Activated CD8-positive, alpha-beta T cell treated with anti-CD3 and anti-CD28 coated beads for 36 hours (primary cell): ENCODE measurements around the gene INPP5K. TPM values are rescaled to one million over a fixed set of nuclear protein-coding genes. Genes with fewer than 3 reads are reported as not detected.

ENCODE experiments used
- ATAC-seq: fragments of 200-7000 bp; cut with Tn5 transposase; one replicate; pipeline ENCODE4 v1.10.0; 2021; ENCODE audit warnings: mild to moderate bottlenecking, moderate library complexity
- CTCF ChIA-PET: fragments of 350-600 bp; sonication (Branson Sonifier 250); formaldehyde crosslinking; loops from one replicate; lab custom pipeline; 2021; ENCODE audit warnings: antibody characterized with exemption; lab: Charles Lee
- POLR2A ChIA-PET: fragments of 350-600 bp; sonication (Branson Sonifier 250); formaldehyde crosslinking; loops from one replicate; lab custom pipeline; 2021; ENCODE audit warnings: antibody characterized with exemption; lab: Charles Lee
- DNase-seq: peaks from one replicate; pipeline ENCODE4 v3.0.0-alpha.2; 2020
- H3K27ac Mint-ChIP-seq: one replicate; pipeline ENCODE4 v1.8.0; 2021; ENCODE audit warnings: mild to moderate bottlenecking, mixed read lengths
- H3K27me3 Mint-ChIP-seq: one replicate; pipeline ENCODE4 v1.8.0; 2021; ENCODE audit warnings: mixed read lengths
- H3K36me3 Mint-ChIP-seq: one replicate; pipeline ENCODE4 v1.8.0; 2021; ENCODE audit warnings: low read depth, mixed read lengths
- H3K4me1 Mint-ChIP-seq: one replicate; pipeline ENCODE4 v1.8.0; 2021; ENCODE audit warnings: low read depth, mixed read lengths
- H3K4me3 Mint-ChIP-seq: one replicate; pipeline ENCODE4 v1.8.0; 2021; ENCODE audit warnings: mild to moderate bottlenecking, moderate library complexity, mixed read lengths
- H3K9me3 Mint-ChIP-seq: one replicate; pipeline ENCODE4 v1.8.0; 2021; ENCODE audit warnings: mixed read lengths
- intact Hi-C: fragments of 100-400 bp; cut with micrococcal nuclease; formaldehyde crosslinking; loops from one replicate; pipeline ENCODE4 v1.10.0; 2022
- total RNA-seq, 2 experiments: library from RNA; stranded (reverse); gene quantifications; one replicate each; pipeline ENCODE4 v1.2.3, GENCODE V29; 2021
- TF ChIP-seq, protein P1 (sequence below): fragments of 200-600 bp; IDR thresholded peaks from one replicate; pipeline ENCODE4 v1.8.0; 2022; ENCODE audit warnings: antibody characterized with exemption, mild to moderate bottlenecking

INPP5K gene
- total RNA-seq, 2 experiments from 2014 or later, result 16.5 to 16.7 TPM

DNA sequence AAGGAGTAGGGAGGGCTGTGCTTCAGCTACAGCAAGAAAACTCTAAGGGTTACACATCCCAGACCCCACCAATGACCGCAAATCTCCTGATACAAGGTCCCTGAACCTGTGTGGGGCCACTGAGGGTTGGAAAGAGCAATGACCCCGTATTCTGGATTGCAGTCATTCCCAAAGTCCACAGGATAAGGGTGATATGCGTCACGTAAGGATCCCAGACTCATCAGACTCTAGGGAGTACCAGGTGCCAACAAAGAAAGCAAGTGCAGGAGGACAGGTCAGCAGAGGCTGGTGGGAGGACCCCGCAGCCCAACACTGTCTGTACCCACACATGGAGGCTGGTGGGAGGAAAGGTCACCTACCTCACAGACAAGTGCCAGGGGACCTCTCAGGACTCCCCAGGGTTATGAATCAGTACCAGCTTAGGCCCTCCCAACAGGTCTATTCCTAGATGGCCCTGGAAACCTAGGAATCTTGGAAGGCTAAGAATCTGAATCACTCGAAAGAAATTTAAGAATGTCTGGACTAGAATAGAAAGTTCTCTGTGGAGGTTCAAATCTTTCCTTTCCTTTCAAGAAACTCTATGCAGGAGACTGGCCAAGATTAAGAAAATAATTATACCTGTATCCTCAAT is 30.0 kb upstream of the INPP5K start:
- intact Hi-C loops, result no loop called here
- ChIA-PET CTCF (interaction anchor here (0.6 kb wide), 1 partner anchor 181 kb away, joined by 3 read pairs; no protein-coding TSS in a partner anchor), POLR2A (no interaction called here)

DNA sequence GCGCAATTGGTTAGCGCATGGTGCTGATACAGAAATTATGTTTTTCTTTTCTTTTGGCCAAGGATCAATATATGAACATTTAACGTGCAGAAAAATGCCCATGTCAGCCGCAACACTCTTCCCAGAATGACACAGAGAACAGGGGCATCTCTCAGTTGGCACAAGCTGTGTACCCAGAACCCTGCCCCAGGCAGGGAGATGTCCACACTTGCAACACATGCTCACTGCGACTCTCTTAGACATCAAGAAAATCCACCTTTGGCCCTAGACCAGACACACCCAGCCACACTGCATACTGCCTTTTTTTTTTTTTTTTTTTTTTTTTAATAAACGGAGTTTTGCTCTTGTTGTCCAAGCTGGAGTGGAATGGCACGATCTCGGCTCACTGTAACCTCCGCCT is 29.2 kb upstream of the INPP5K start:
- ChIA-PET CTCF (no interaction called here), POLR2A (no interaction called here)
- no peak for DNase-seq
- no peak for ATAC-seq
- TF ChIP-seq, protein P1, sequence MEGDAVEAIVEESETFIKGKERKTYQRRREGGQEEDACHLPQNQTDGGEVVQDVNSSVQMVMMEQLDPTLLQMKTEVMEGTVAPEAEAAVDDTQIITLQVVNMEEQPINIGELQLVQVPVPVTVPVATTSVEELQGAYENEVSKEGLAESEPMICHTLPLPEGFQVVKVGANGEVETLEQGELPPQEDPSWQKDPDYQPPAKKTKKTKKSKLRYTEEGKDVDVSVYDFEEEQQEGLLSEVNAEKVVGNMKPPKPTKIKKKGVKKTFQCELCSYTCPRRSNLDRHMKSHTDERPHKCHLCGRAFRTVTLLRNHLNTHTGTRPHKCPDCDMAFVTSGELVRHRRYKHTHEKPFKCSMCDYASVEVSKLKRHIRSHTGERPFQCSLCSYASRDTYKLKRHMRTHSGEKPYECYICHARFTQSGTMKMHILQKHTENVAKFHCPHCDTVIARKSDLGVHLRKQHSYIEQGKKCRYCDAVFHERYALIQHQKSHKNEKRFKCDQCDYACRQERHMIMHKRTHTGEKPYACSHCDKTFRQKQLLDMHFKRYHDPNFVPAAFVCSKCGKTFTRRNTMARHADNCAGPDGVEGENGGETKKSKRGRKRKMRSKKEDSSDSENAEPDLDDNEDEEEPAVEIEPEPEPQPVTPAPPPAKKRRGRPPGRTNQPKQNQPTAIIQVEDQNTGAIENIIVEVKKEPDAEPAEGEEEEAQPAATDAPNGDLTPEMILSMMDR, result no peak
- H3K9me3 Mint-ChIP-seq, result no peaks in the 10 kb centered on the region
- intact Hi-C loops, result no loop called here
- no peaks in the 10 kb centered on the region for H3K4me1 Mint-ChIP-seq
- H3K36me3 Mint-ChIP-seq, result peaks cover 21% of the 10 kb centered on the region
- H3K27ac Mint-ChIP-seq, result no peak overlapping the region
- H3K27me3 Mint-ChIP-seq, result no peaks in the 10 kb centered on the region
- H3K4me3 Mint-ChIP-seq, result no peak overlapping the region

More for the DNA sequence above, 30.0 kb upstream of the INPP5K start:
- H3K36me3 Mint-ChIP-seq, result peaks cover 22% of the 10 kb centered on the region
- H3K4me1 Mint-ChIP-seq, result no peaks in the 10 kb centered on the region
- H3K27me3 Mint-ChIP-seq, result no peaks in the 10 kb centered on the region
- no peak overlapping the region for H3K27ac Mint-ChIP-seq
- H3K9me3 Mint-ChIP-seq, result no peaks in the 10 kb centered on the region
- H3K4me3 Mint-ChIP-seq, result no peak overlapping the region
- TF ChIP-seq, protein P1, result no peak
- DNase-seq (no peak), ATAC-seq (no peak)

GRCh38 chr17:1542316-1542715 is 25.9 kb upstream of the INPP5K start:
- Mint-ChIP-seq H3K27ac (no peak overlapping the region), H3K4me1 (no peaks in the 10 kb centered on the region), H3K9me3 (no peaks in the 10 kb centered on the region), H3K36me3 (peaks cover 21% of the 10 kb centered on the region), H3K27me3 (no peaks in the 10 kb centered on the region), H3K4me3 (no peak overlapping the region)
- TF ChIP-seq, protein P1, result no peak
- DNase-seq, result no peak
- ChIA-PET POLR2A (no interaction called here), CTCF (interaction anchor here (1.3 kb wide), 1 partner anchor 9 kb away, joined by 4 read pairs; no protein-coding TSS in a partner anchor)
- ATAC-seq, result no peak
- intact Hi-C loops, result no loop called here

DNA sequence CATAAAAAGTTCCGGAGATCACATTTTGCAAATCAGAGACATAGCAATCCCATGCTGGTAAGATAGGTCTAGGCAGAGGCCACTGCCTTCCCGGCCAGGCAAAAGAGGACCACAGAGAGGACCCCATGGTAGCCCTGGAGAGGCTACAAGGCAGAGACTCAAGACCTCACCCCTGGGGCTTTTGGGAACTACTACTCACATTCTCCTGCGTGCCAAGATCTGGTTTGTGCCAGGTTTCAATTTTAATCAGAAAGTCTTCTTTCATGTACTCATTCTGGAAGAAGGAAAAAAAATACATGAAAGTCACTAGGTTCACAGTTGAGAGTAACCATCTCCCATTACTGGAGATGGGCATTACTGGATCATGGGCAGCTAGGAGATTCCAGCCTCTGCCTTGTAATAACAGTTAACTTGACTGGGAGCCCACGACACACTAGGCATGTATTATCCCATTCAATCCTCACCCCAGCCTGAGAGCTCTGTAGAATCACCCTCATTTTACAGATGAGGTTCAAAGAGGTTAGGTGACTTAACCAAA is 25.0 kb upstream of the INPP5K start:
- TF ChIP-seq, protein P1, result no peak
- Mint-ChIP-seq H3K4me1 (no peaks in the 10 kb centered on the region), H3K27me3 (no peaks in the 10 kb centered on the region), H3K27ac (no peak overlapping the region), H3K36me3 (peaks cover 21% of the 10 kb centered on the region), H3K9me3 (no peaks in the 10 kb centered on the region), H3K4me3 (no peak overlapping the region)
- DNase-seq (no peak), ATAC-seq (no peak)
- intact Hi-C loops, result no loop called here
- ChIA-PET CTCF (no interaction called here), POLR2A (no interaction called here)

GRCh38 chr17:1539811-1540210 is 23.4 kb upstream of the INPP5K start:
- no peak overlapping the region for H3K27ac Mint-ChIP-seq

More at GRCh38 chr17:1539811-1540210, 23.4 kb upstream of the INPP5K start:
- Mint-ChIP-seq H3K36me3 (peaks cover 25% of the 10 kb centered on the region), H3K4me1 (no peaks in the 10 kb centered on the region), H3K9me3 (no peaks in the 10 kb centered on the region), H3K4me3 (no peak overlapping the region), H3K27me3 (no peaks in the 10 kb centered on the region)
- TF ChIP-seq, protein P1, result no peak
- ChIA-PET POLR2A (no interaction called here), CTCF (no interaction called here)
- ATAC-seq (no peak), DNase-seq (no peak)
- intact Hi-C loops, result no loop called here
